H9 (cell line): Measurements from ENCODE around the gene NXPH4. TPM values are rescaled to one million over a fixed set of nuclear protein-coding genes. Genes with fewer than 3 reads are reported as not detected.

Source experiments
- DNase-seq: peaks from one replicate; pipeline ENCODE4 v3.0.0-alpha.2; 2017
- H2AFZ ChIP-seq: one replicate; pipeline ENCODE4 v1.6.1; 2013; ENCODE audit warnings: mild to moderate bottlenecking, low read length, control low read depth, moderate library complexity
- H2AK5ac ChIP-seq: 2 replicates; pipeline ENCODE4 v1.6.1; 2013; ENCODE audit warnings: low read length, control low read depth, mixed read lengths; ENCODE audit not compliant: insufficient read length
- H2BK120ac ChIP-seq: one replicate; pipeline ENCODE4 v1.6.1; 2013; ENCODE audit warnings: low read depth, mild to moderate bottlenecking, low read length, control low read depth, inconsistent platforms; ENCODE audit not compliant: poor library complexity, severe bottlenecking
- H2BK12ac ChIP-seq: 2 replicates; pipeline ENCODE4 v1.6.1; 2013; ENCODE audit warnings: low read length, control low read depth, mixed read lengths, low read depth; ENCODE audit not compliant: insufficient read length
- H2BK15ac ChIP-seq: 2 replicates; pipeline ENCODE4 v1.6.1; 2013; ENCODE audit warnings: low read depth, low read length, control low read depth
- H2BK20ac ChIP-seq: one replicate; pipeline ENCODE4 v1.6.1; 2013; ENCODE audit warnings: low read depth, mild to moderate bottlenecking, low read length, control low read depth, inconsistent platforms; ENCODE audit not compliant: poor library complexity, severe bottlenecking
- H2BK5ac ChIP-seq: 2 replicates; pipeline ENCODE4 v1.6.1; 2013; ENCODE audit warnings: low read length, control low read depth, mixed read lengths; ENCODE audit not compliant: insufficient read length
- H3K14ac ChIP-seq: 2 replicates; pipeline ENCODE4 v1.6.1; 2013; ENCODE audit warnings: low read length, control low read depth; ENCODE audit not compliant: insufficient read depth
- H3K18ac ChIP-seq: 2 replicates; pipeline ENCODE4 v1.6.1; 2013; ENCODE audit warnings: low read depth, mild to moderate bottlenecking, mixed read lengths, low read length, control low read depth; ENCODE audit not compliant: insufficient read length
- H3K23ac ChIP-seq: 2 replicates; pipeline ENCODE4 v1.6.1; 2013; ENCODE audit warnings: low read length, control low read depth, mixed read lengths, low read depth; ENCODE audit not compliant: insufficient read length
- H3K23me2 ChIP-seq: 2 replicates; pipeline ENCODE4 v1.6.1; 2013; ENCODE audit warnings: low read depth, mild to moderate bottlenecking, mixed read lengths, low read length, control low read depth; ENCODE audit not compliant: insufficient read length, poor library complexity, severe bottlenecking
- H3K27ac ChIP-seq: 2 replicates; pipeline ENCODE4 v1.5.1; 2013; ENCODE audit warnings: low read length, control low read depth, mixed read lengths, low read depth; ENCODE audit not compliant: insufficient read length
- H3K27me3 ChIP-seq: 2 replicates; pipeline ENCODE4 v1.6.1; 2013; ENCODE audit warnings: low read length, control low read depth, inconsistent platforms; ENCODE audit not compliant: insufficient read depth
- H3K4ac ChIP-seq: 2 replicates; pipeline ENCODE4 v1.6.1; 2013; ENCODE audit warnings: low read depth, mild to moderate bottlenecking, control low read depth, inconsistent platforms, low read length, moderate library complexity
- H3K4me1 ChIP-seq: 2 replicates; pipeline ENCODE4 v1.6.1; 2013; ENCODE audit warnings: low read length, control low read depth, inconsistent platforms; ENCODE audit not compliant: insufficient read depth
- H3K4me2 ChIP-seq: 2 replicates; pipeline ENCODE4 v1.6.1; 2013; ENCODE audit warnings: low read length, control low read depth, mixed read lengths; ENCODE audit not compliant: insufficient read length, insufficient read depth
- H3K56ac ChIP-seq: 2 replicates; pipeline ENCODE4 v1.6.1; 2013; ENCODE audit warnings: low read depth, mild to moderate bottlenecking, mixed read lengths, low read length, control low read depth; ENCODE audit not compliant: insufficient read length
- H3K79me1 ChIP-seq: 2 replicates; pipeline ENCODE4 v1.6.1; 2013; ENCODE audit warnings: low read depth, mild to moderate bottlenecking, moderate library complexity, low read length, control low read depth, inconsistent platforms; ENCODE audit not compliant: insufficient read depth, poor library complexity, severe bottlenecking
- H3K79me2 ChIP-seq: 2 replicates; pipeline ENCODE4 v1.6.1; 2013; ENCODE audit warnings: low read length, control low read depth, inconsistent platforms; ENCODE audit not compliant: insufficient read depth
- H3K9ac ChIP-seq: 2 replicates; pipeline ENCODE4 v1.6.1; 2013; ENCODE audit warnings: low read length, control low read depth, mixed read lengths; ENCODE audit not compliant: insufficient read length; ENCODE audit errors: extremely low read depth
- H3K9me3 ChIP-seq: one replicate; pipeline ENCODE4 v1.6.1; 2013; ENCODE audit warnings: low read depth, low read length, inconsistent platforms; ENCODE audit not compliant: control insufficient read depth
- H3T11ph ChIP-seq: one replicate; pipeline ENCODE4 v1.6.1; 2013; ENCODE audit warnings: mild to moderate bottlenecking, low read length, control low read depth, inconsistent platforms
- H4K20me1 ChIP-seq: one replicate; pipeline ENCODE4 v1.6.1; 2013; ENCODE audit not compliant: control insufficient read depth, insufficient read length, insufficient read depth
- H4K5ac ChIP-seq: 2 replicates; pipeline ENCODE4 v1.6.1; 2013; ENCODE audit warnings: low read depth, mild to moderate bottlenecking, mixed read lengths, low read length, control low read depth; ENCODE audit not compliant: insufficient read length
- H4K8ac ChIP-seq: replicated peaks from 2 replicates; pipeline ENCODE4 v1.6.1; 2013; ENCODE audit warnings: low read length, control low read depth, mixed read lengths, low read depth; ENCODE audit not compliant: insufficient read length
- H4K91ac ChIP-seq: 2 replicates; pipeline ENCODE4 v1.6.1; 2013; ENCODE audit warnings: low read depth, mild to moderate bottlenecking, moderate library complexity, mixed read lengths, low read length, control low read depth; ENCODE audit not compliant: insufficient read length
- H3K27ac Mint-ChIP-seq, 3 experiments: 2 replicates in 2 of 3; 3 replicates in 1 of 3; pipeline ENCODE4 v1.8.0; 2020 to 2021; ENCODE audit warnings: mixed read lengths in 3 of 3, mild to moderate bottlenecking in 1 of 3, moderate library complexity in 1 of 3
- H3K27me3 Mint-ChIP-seq: 2 replicates; pipeline ENCODE4 v1.8.0; 2021; ENCODE audit warnings: low read depth, mild to moderate bottlenecking, moderate library complexity, mixed read lengths
- H3K36me3 Mint-ChIP-seq, 3 experiments: 2 replicates in 2 of 3; 3 replicates in 1 of 3; pipeline ENCODE4 v1.8.0; 2020 to 2021; ENCODE audit warnings: low read depth in 3 of 3, mixed read lengths in 3 of 3; ENCODE audit not compliant: insufficient read depth in 1 of 3
- H3K4me1 Mint-ChIP-seq, 2 experiments: 2 replicates each; pipeline ENCODE4 v1.8.0; 2020; ENCODE audit warnings: mixed read lengths in 2 of 2
- H3K4me3 Mint-ChIP-seq, 2 experiments: 2 replicates in 1 of 2; 3 replicates in 1 of 2; pipeline ENCODE4 v1.8.0; 2020 to 2021; ENCODE audit warnings: mild to moderate bottlenecking in 2 of 2, mixed read lengths in 2 of 2, moderate library complexity in 1 of 2
- H3K9me3 Mint-ChIP-seq, 2 experiments: 2 replicates in 1 of 2; 3 replicates in 1 of 2; pipeline ENCODE4 v1.8.0; 2020; ENCODE audit warnings: mild to moderate bottlenecking in 2 of 2, mixed read lengths in 2 of 2, moderate library complexity in 1 of 2
- CTCF ChIP-seq: fragments of 200-600 bp; sonication (generic); conservative IDR thresholded peaks from 3 replicates; pipeline ENCODE4 v1.8.0; 2021; ENCODE audit warnings: antibody characterized with exemption, mild to moderate bottlenecking
- WGBS: extraction: QIAGEN DNeasy Blood & Tissue Kit; methylation state at CpG from one replicate; pipeline ENCODE4 v1.1.7; 2013; ENCODE audit warnings: missing lambda C conversion rate, low lambda C conversion rate, mixed read lengths; ENCODE audit not compliant: insufficient read length; ENCODE audit errors: extremely low coverage; 5-methylcytosine and 5-hydroxymethylcytosine counted together
- total RNA-seq: library from RNA; stranded (reverse); gene quantifications from 2 replicates; pipeline ENCODE4 v1.2.1, GENCODE V29; 2021

NXPH4 gene
- total RNA-seq, 1 experiment from 2014 or later, result 2.1 TPM

- no CpG with 5 or more reads among the region's 17 CpGs for WGBS
- Histone ChIP-seq H2BK120ac (no peak overlapping the region), H3K9ac (no peak overlapping the region)
These were observed 18.3 kb upstream of the NXPH4 start for GRCh38 chr12:57198329-57198728.

More at GRCh38 chr12:57198329-57198728, 18.3 kb upstream of the NXPH4 start:
- Histone ChIP-seq H4K20me1 (no peaks in the 10 kb centered on the region), H4K91ac (no peak overlapping the region), H4K5ac (no peak overlapping the region), H3K18ac (no peak overlapping the region), H3K4me1 (no peaks in the 10 kb centered on the region), H3K23ac (no peak overlapping the region), H2BK20ac (no peak overlapping the region), H2AK5ac (no peak overlapping the region), H2AFZ (no peak overlapping the region), H3T11ph (no peak overlapping the region), H3K4me2 (no peak overlapping the region), H3K56ac (no peak overlapping the region), H3K14ac (no peak overlapping the region), H3K4ac (no peak overlapping the region), H3K79me1 (no peaks in the 10 kb centered on the region), H2BK15ac (no peak overlapping the region), H3K79me2 (no peaks in the 10 kb centered on the region), H2BK5ac (no peak overlapping the region), H3K27ac (no peak overlapping the region), H3K23me2 (no peaks in the 10 kb centered on the region), H3K9me3 (no peaks in the 10 kb centered on the region), H4K8ac (no peak overlapping the region), H3K27me3 (no peaks in the 10 kb centered on the region), H2BK12ac (no peak overlapping the region)
- no peak for TF ChIP-seq CTCF
- no peaks in the 10 kb centered on the region for H3K27me3 Mint-ChIP-seq
- no peak overlapping the region for H3K4me3 Mint-ChIP-seq
- H3K9me3 Mint-ChIP-seq, result no peaks in the 10 kb centered on the region
- H3K4me1 Mint-ChIP-seq, result no peaks in the 10 kb centered on the region
- peaks cover 54 to 99% (median 97%) of the 10 kb centered on the region in 3 experiments for H3K36me3 Mint-ChIP-seq
- no peak for DNase-seq
- H3K27ac Mint-ChIP-seq, result no peak overlapping the region
